Sigmoid colon (tissue), 7 donors: ENCODE measurements around the gene ELOB. TPM values are rescaled to one million over a fixed set of nuclear protein-coding genes. Genes with fewer than 3 reads are reported as not detected.

ENCODE experiments used
- DNase-seq: peaks from one replicate; pipeline ENCODE4 v3.0.0-alpha.2; 2019
- H3K27ac ChIP-seq, 4 donors: fragments of 200-600 bp; sonication (generic); one replicate each; pipeline ENCODE4 v1.5.1; 2016 to 2019; ENCODE audit warnings: mild to moderate bottlenecking in 1 of 4
- H3K27me3 ChIP-seq, 3 donors: fragments of 200-600 bp; sonication (generic); one replicate each; pipeline ENCODE4 v1.5.1; 2019; ENCODE audit warnings: mild to moderate bottlenecking in 1 of 3
- H3K36me3 ChIP-seq, 4 donors: fragments of 200-600 bp; sonication (generic); one replicate each; pipeline ENCODE4 v1.5.1; 2016 to 2019
- H3K4me1 ChIP-seq, 4 donors: fragments of 200-600 bp; sonication (generic); one replicate each; pipeline ENCODE4 v1.5.1; 2017 to 2019
- H3K4me3 ChIP-seq, 4 donors: fragments of 200-600 bp; sonication (generic); one replicate each; pipeline ENCODE4 v1.5.1; 2017 to 2019; ENCODE audit warnings: mild to moderate bottlenecking in 2 of 4, moderate library complexity in 1 of 4
- H3K9me3 ChIP-seq, 4 donors: fragments of 200-600 bp in 3 of 4; sonication (generic) in 3 of 4; one replicate each; pipeline versions ENCODE4 v1.5.1 to v1.6.1; 2013 to 2019
- CTCF ChIP-seq, 4 experiments: fragments of 450-650 bp in 3 of 4; fragments of 200-600 bp in 1 of 4; IDR thresholded peaks; one replicate each; pipeline ENCODE4 v1.5.1; 2016 to 2019; ENCODE audit warnings: antibody characterized with exemption in 4 of 4, mild to moderate bottlenecking in 3 of 4, moderate library complexity in 2 of 4
- EP300 ChIP-seq, 4 donors: sonication (generic); formaldehyde crosslinking; IDR thresholded peaks; one replicate each; pipeline ENCODE4 v1.6.1; 2017; ENCODE audit warnings: antibody characterized with exemption in 4 of 4
- POLR2A ChIP-seq, 2 donors: fragments of 450-650 bp; IDR thresholded peaks; one replicate each; pipeline ENCODE4 v1.6.1; 2016; ENCODE audit warnings: antibody characterized with exemption in 2 of 2, mild to moderate bottlenecking in 2 of 2, moderate library complexity in 2 of 2
- POLR2AphosphoS5 ChIP-seq, 4 donors: sonication (generic); formaldehyde crosslinking; IDR thresholded peaks; one replicate each; pipeline ENCODE4 v1.6.1; 2017; ENCODE audit warnings: antibody characterized with exemption in 4 of 4
- WGBS, 2 donors: extraction: QIAGEN DNeasy Blood & Tissue Kit; methylation state at CpG; one replicate each; pipeline ENCODE4 v1.1.7; 2013; 5-methylcytosine and 5-hydroxymethylcytosine counted together
- intact Hi-C: fragments of 100-400 bp; cut with DNase I; formaldehyde crosslinking; loops from one replicate; pipeline ENCODE4 v1.15.1; 2023
- polyA plus RNA-seq, 3 donors: library from polyadenylated mRNA; stranded (reverse); fragments of 200-250 nt; gene quantifications; one replicate each; pipeline ENCODE4 v1.2.3, GENCODE V29; 2013
- total RNA-seq, 4 donors: library from RNA; depleted of rRNA; stranded (reverse); fragments of >200 nt; gene quantifications; one replicate each; pipeline ENCODE4 v1.1.0, GENCODE V29; 2016
- donor health status: healthy with polysubstance abuse.
- donor health status: Bipolar disorder and iron deficiency.
- donor health status: healthy.

Gene ELOB
- total and polyA plus RNA-seq, 7 donors, result 329 to 1,166 (median 475) TPM

- intact Hi-C loops, result loop anchor here (1.0 to 2.0 kb wide), 2 partner anchors 23 to 33 kb away; partner anchors contain the start of gene PRSS27
- Histone ChIP-seq H3K27ac (peak overlapping the region; percentile 98 to 99 (median 99)), H3K36me3 (peaks cover 11 to 26% (median 17%) of the 10 kb centered on the region in 4 donors), H3K9me3 (no peaks in the 10 kb centered on the region), H3K27me3 (no peaks in the 10 kb centered on the region), H3K4me3 (peak overlapping the region; percentile 77 to 94 (median 84)), H3K4me1 (peaks cover 0 to 49% (median 47%) of the 10 kb centered on the region in 4 donors)
- WGBS, 2 donors, result 3 to 4% methylated on average over 7 of the region's 7 CpGs
- TF ChIP-seq EP300 (IDR thresholded peaks at IDR 0.05), result no peak
- no peak for TF ChIP-seq POLR2A (IDR thresholded peaks at IDR 0.05)
- TF ChIP-seq CTCF (IDR thresholded peaks at IDR 0.05), result no peak
- no peak for TF ChIP-seq POLR2AphosphoS5 (IDR thresholded peaks at IDR 0.05)
- DNase-seq, result no peak
Measured at GRCh38 chr16:2753733-2754020, 23.4 kb downstream of the ELOB start.

GRCh38 chr16:2752850-2753732 lies 24.0 kb downstream of the ELOB start:
- TF ChIP-seq POLR2AphosphoS5 (IDR thresholded peaks at IDR 0.05) (no peak), EP300 (IDR thresholded peaks at IDR 0.05) (no peak), POLR2A (IDR thresholded peaks at IDR 0.05) (no peak), CTCF (IDR thresholded peaks at IDR 0.05) (no peak)
- peak; percentile 93 for DNase-seq
- WGBS, 2 donors, result 0 to 1% methylated on average over 82 of the region's 82 CpGs
- Histone ChIP-seq H3K4me1 (peaks cover 0 to 49% (median 46%) of the 10 kb centered on the region in 4 donors), H3K36me3 (peaks cover 5 to 21% (median 11%) of the 10 kb centered on the region in 4 donors), H3K4me3 (peak overlapping the region; percentile 77 to 94 (median 84)), H3K27ac (peak overlapping the region; percentile 98 to 99 (median 99)), H3K27me3 (no peaks in the 10 kb centered on the region), H3K9me3 (no peaks in the 10 kb centered on the region)
- intact Hi-C loops, result loop anchor here (1.0 to 2.0 kb wide), 2 partner anchors 23 to 32 kb away; partner anchors contain the start of gene PRSS27

GRCh38 chr16:2752035-2752849 lies 24.8 kb downstream of the ELOB start, which contains the start of gene SRRM2:
TSS of gene SRRM2 (plus strand) at chr16:2752638. CDS start at chr16:2756365, 3,727 bp downstream.
- intact Hi-C loops, result loop anchor here (2.0 kb wide), 1 partner anchor 31 kb away; the partner anchor contains the start of gene PRSS27
- Histone ChIP-seq H3K27ac (peak within 1 kb of the TSS; percentile 98 to 99 (median 99)), H3K36me3 (peaks cover 0 to 12% (median 2%) of the 10 kb centered on the region in 4 donors), H3K9me3 (no peaks in the 10 kb centered on the region), H3K27me3 (no peaks in the 10 kb centered on the region), H3K4me1 (peaks cover 0 to 45% (median 38%) of the 10 kb centered on the region in 4 donors), H3K4me3 (peak within 1 kb of the TSS; percentile 77 to 94 (median 84))
- 2 to 6% methylated on average over 99 of the region's 99 CpGs for WGBS, 2 donors
- peak; percentile 98 for DNase-seq
- TF ChIP-seq POLR2A (IDR thresholded peaks at IDR 0.05), result peak; percentile 61 to 88
- peak in 2 of 4 donors; percentile 22 to 38 for TF ChIP-seq EP300 (IDR thresholded peaks at IDR 0.05)
- TF ChIP-seq POLR2AphosphoS5 (IDR thresholded peaks at IDR 0.05), result peak; percentile 98 to 99 (median 98)
- TF ChIP-seq CTCF (IDR thresholded peaks at IDR 0.05), result peak in 1 of 4 experiments; percentile 25

- intact Hi-C loops, result loop anchor here (2.0 kb wide), 1 partner anchor 31 kb away; the partner anchor contains the start of gene PRSS27
- TF ChIP-seq CTCF (IDR thresholded peaks at IDR 0.05), result no peak
- peak in 1 of 4 donors; percentile 18 for TF ChIP-seq EP300 (IDR thresholded peaks at IDR 0.05)
- H3K27ac ChIP-seq, result peak overlapping the region; percentile 98 to 99 (median 99)
- peaks cover 0 to 38% (median 32%) of the 10 kb centered on the region in 4 donors for H3K4me1 ChIP-seq
- DNase-seq, result peak; percentile 55
- WGBS, 2 donors, result 64 to 79% methylated on average over 23 of the region's 23 CpGs
- H3K9me3 ChIP-seq, result no peaks in the 10 kb centered on the region
- H3K27me3 ChIP-seq, result no peaks in the 10 kb centered on the region
- peaks cover 0 to 6% (median 0%) of the 10 kb centered on the region in 4 donors for H3K36me3 ChIP-seq
- peak overlapping the region; percentile 77 to 94 (median 84) for H3K4me3 ChIP-seq
Measured at GRCh38 chr16:2751577-2752034, 25.5 kb downstream of the ELOB start.
